Kidney (tissue), 14 donors: ENCODE measurements around the gene SNRNP70. TPM values are rescaled to one million over a fixed set of nuclear protein-coding genes. Genes with fewer than 3 reads are reported as not detected.

Experiments used
- DNase-seq, 5 donors: peaks; one replicate each; pipeline ENCODE4 v3.0.0-alpha.2; 2013 to 2020
- FAIRE-seq: peaks from 2 replicates; lab custom pipeline; 2012; peaks lifted over from hg19 to GRCh38; lab: Jason Lieb, UNC
- H3K27ac ChIP-seq, 2 donors: one replicate each; pipeline ENCODE4 v1.7.0; 2013; ENCODE audit warnings: low read depth in 2 of 2, low read length in 2 of 2, inconsistent platforms in 1 of 2
- H3K27me3 ChIP-seq: one replicate; pipeline ENCODE4 v1.7.1; 2013; ENCODE audit warnings: low read length, inconsistent platforms; ENCODE audit not compliant: control insufficient read depth, insufficient read depth
- H3K36me3 ChIP-seq, 3 donors: one replicate each; pipeline versions ENCODE4 v1.7.0 to v1.7.1; 2013; ENCODE audit warnings: low read length in 3 of 3, control low read depth in 1 of 3, inconsistent platforms in 1 of 3; ENCODE audit not compliant: insufficient read depth in 3 of 3, control insufficient read depth in 2 of 3
- H3K4me1 ChIP-seq, 3 donors: one replicate each; pipeline versions ENCODE4 v1.7.0 to v1.7.1; 2013; ENCODE audit warnings: low read length in 3 of 3, inconsistent platforms in 1 of 3, low read depth in 1 of 3; ENCODE audit not compliant: control insufficient read depth in 2 of 3, insufficient read depth in 2 of 3
- H3K4me3 ChIP-seq, 3 donors: one replicate each; pipeline versions ENCODE4 v1.7.0 to v1.8.1; 2013; ENCODE audit warnings: low read length in 3 of 3, control low read depth in 1 of 3, inconsistent platforms in 1 of 3
- H3K9ac ChIP-seq, 3 donors: one replicate each; pipeline versions ENCODE4 v1.7.0 to v1.7.1; 2013; ENCODE audit warnings: low read length in 3 of 3, control low read depth in 1 of 3, inconsistent platforms in 1 of 3
- H3K9me3 ChIP-seq, 3 donors: one replicate each; pipeline versions ENCODE4 v1.7.0 to v1.7.1; 2013; ENCODE audit warnings: low read length in 3 of 3, control low read depth in 1 of 3, inconsistent platforms in 1 of 3; ENCODE audit not compliant: control insufficient read depth in 2 of 3, insufficient read depth in 1 of 3
- intact Hi-C: fragments of 100-400 bp; cut with DNase I; formaldehyde crosslinking; loops from one replicate; pipeline ENCODE4 v1.11.1; 2022
- polyA plus RNA-seq: library from polyadenylated mRNA; stranded (reverse); fragments of 350-450 nt; fragmentation: Illumina TruSeq; extraction: RNeasy Lipid Tissue Mini Kit (QIAGEN cat#74804); gene quantifications from one replicate; pipeline ENCODE4 v1.2.3, GENCODE V29; 2014; ENCODE audit warnings: low read depth, low replicate concordance; ENCODE audit not compliant: insufficient read depth
- total RNA-seq: library from RNA; stranded (reverse); fragmentation: NEBNext Ultra II Directional; extraction: Animal tissue kit (Norgen Biotek cat#: 25700); gene quantifications from one replicate; pipeline ENCODE4 v1.2.1, GENCODE V29; 2021
- TF ChIP-seq, protein P1 (sequence below): IDR thresholded peaks from 3 replicates; pipeline ENCODE4 v1.5.1; 2012; ENCODE audit warnings: mild to moderate bottlenecking, moderate library complexity, borderline replicate concordance; ENCODE audit not compliant: insufficient read depth; ENCODE audit errors: extremely low read depth
- donor health status: control.
- donor health status: control.
- donor health status: control.
- donor health status: control.
- donor health status: control.
- donor health status: DM: yes; HTN: yes; CAD: no.
- donor health status: Normal renal cell carcinoma (clear cell type).

SNRNP70 gene
- total and polyA plus RNA-seq, 2 donors from 2014 or later = 144 to 203 TPM

- H3K9ac ChIP-seq = no peak overlapping the region
- peaks cover 5% of the 10 kb centered on the region for H3K27me3 ChIP-seq
Measured at GRCh38 chr19:49058562-49058961, 26.7 kb upstream of the SNRNP70 start.

GRCh38 chr19:49059053-49059452, 26.2 kb upstream of the SNRNP70 start:
- H3K36me3 ChIP-seq = no peaks in the 10 kb centered on the region
- no peaks in the 10 kb centered on the region for H3K9me3 ChIP-seq
- DNase-seq (peak in 2 of 5 donors; percentile 64 to 66), FAIRE-seq (no peak)
- H3K4me1 ChIP-seq = peaks cover 0 to 4% (median 0%) of the 10 kb centered on the region in 3 donors
- TF ChIP-seq, protein P1, sequence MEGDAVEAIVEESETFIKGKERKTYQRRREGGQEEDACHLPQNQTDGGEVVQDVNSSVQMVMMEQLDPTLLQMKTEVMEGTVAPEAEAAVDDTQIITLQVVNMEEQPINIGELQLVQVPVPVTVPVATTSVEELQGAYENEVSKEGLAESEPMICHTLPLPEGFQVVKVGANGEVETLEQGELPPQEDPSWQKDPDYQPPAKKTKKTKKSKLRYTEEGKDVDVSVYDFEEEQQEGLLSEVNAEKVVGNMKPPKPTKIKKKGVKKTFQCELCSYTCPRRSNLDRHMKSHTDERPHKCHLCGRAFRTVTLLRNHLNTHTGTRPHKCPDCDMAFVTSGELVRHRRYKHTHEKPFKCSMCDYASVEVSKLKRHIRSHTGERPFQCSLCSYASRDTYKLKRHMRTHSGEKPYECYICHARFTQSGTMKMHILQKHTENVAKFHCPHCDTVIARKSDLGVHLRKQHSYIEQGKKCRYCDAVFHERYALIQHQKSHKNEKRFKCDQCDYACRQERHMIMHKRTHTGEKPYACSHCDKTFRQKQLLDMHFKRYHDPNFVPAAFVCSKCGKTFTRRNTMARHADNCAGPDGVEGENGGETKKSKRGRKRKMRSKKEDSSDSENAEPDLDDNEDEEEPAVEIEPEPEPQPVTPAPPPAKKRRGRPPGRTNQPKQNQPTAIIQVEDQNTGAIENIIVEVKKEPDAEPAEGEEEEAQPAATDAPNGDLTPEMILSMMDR = no peak
- intact Hi-C loops = no loop called here
- no peak overlapping the region for H3K27ac ChIP-seq
- H3K4me3 ChIP-seq = no peak overlapping the region
- no peak overlapping the region for H3K9ac ChIP-seq
- peaks cover 5% of the 10 kb centered on the region for H3K27me3 ChIP-seq

More at GRCh38 chr19:49058562-49058961, 26.7 kb upstream of the SNRNP70 start:
- Histone ChIP-seq H3K9me3 (no peaks in the 10 kb centered on the region), H3K4me1 (peaks cover 0 to 4% (median 0%) of the 10 kb centered on the region in 3 donors), H3K4me3 (no peak overlapping the region), H3K27ac (no peak overlapping the region), H3K36me3 (no peaks in the 10 kb centered on the region)
- intact Hi-C loops = no loop called here
- peak in 3 of 5 donors; percentile 53 to 73 (median 63) for DNase-seq
- TF ChIP-seq, protein P1 = no peak
- no peak for FAIRE-seq

DNA sequence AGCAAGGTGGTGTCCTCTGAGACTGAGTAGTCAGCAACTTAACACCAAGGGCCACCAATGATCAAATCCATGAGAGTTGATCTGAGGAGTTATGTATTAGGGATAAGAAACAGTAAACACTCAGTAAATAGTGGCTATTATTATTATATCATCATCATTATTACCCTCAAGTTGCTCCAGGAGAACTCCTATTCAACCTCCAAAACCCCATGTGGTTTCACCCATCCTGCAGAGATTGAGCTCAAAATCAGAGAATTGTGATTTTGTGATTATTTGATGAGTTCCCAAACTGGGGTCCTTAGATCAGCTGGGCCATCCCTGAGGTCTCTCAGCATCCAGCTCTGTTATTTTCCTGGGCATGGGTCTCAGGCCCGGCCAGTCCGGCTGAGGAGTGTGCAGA, 24.3 kb upstream of the SNRNP70 start:
- Histone ChIP-seq H3K9me3 (no peaks in the 10 kb centered on the region), H3K4me3 (no peak overlapping the region), H3K4me1 (peaks cover 0 to 4% (median 0%) of the 10 kb centered on the region in 3 donors), H3K9ac (no peak overlapping the region), H3K27ac (no peak overlapping the region), H3K36me3 (no peaks in the 10 kb centered on the region), H3K27me3 (peaks cover 5% of the 10 kb centered on the region)
- no peak for DNase-seq
- intact Hi-C loops = no loop called here
- TF ChIP-seq, protein P1 = no peak
- no peak for FAIRE-seq

DNA sequence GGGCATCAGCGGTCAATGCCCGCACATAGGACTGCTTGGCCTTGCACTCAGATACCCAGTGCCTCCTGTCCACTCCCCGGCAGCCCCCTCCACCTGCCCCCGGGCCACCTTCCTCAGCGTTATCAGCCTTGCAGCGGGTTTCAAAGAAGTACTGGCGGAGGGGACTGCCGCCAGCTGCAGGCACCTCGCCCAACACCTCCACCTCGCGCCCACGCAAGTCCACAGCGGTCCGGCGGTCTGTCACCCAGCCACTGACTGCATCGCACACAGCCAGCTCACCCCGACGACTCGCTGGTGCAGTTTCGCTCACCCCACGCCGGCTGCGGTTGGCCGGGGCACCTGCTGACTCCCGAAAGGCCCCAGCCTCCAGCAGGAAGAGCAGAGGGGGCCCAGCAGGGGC, 23.8 kb upstream of the SNRNP70 start:
- no peak for DNase-seq
- TF ChIP-seq, protein P1 = no peak
- H3K27me3 ChIP-seq = peaks cover 6% of the 10 kb centered on the region
- no peaks in the 10 kb centered on the region for H3K36me3 ChIP-seq
- no peaks in the 10 kb centered on the region for H3K9me3 ChIP-seq
- intact Hi-C loops = no loop called here
- peaks cover 0 to 4% (median 0%) of the 10 kb centered on the region in 3 donors for H3K4me1 ChIP-seq
- no peak overlapping the region for H3K27ac ChIP-seq
- no peak overlapping the region for H3K4me3 ChIP-seq
- FAIRE-seq = no peak
- H3K9ac ChIP-seq = no peak overlapping the region
